ENCODE measurements around the gene RNF31. TPM values are rescaled to one million over a fixed set of nuclear protein-coding genes. Genes with fewer than 3 reads are reported as not detected.

The RNF31 gene
- polyA plus RNA-seq, 2 of the 4 experiments (the other 2 are of a cell fraction) = 5.7 to 20.8 TPM

- Histone ChIP-seq H3K4me2 (no peak overlapping the region), H3K4me1 (no peaks in the 10 kb centered on the region; the same call in 2 of the 3 replicates), H3K4me3 (no peak overlapping the region), H3K9me3 (no peaks in the 10 kb centered on the region), H3K27ac (no peak overlapping the region)
- ATAC-seq (no peak), FAIRE-seq (no peak), DNase-seq (ENCODE audit: low read depth in 1 of 2, low spot score in 1 of 2) (no peak)
- CTCF ChIA-PET = interaction anchor here (3.1 to 13.3 kb wide), 4 partner anchors 4 to 40 kb away, joined by 11 to 244 read pairs (median 225); partner anchors contain the start of genes DCAF11, NRL and PCK2
- POLR2A ChIA-PET = interaction anchor here (5.6 kb wide), 1 partner anchor 13 kb away, joined by 26 read pairs; the partner anchor contains the start of genes DCAF11 and NRL
- 90% methylated on average over 3 of the region's 3 CpGs for WGBS (ENCODE audit: missing lambda C conversion rate)
- no peak for TF ChIP-seq HES2 (IDR thresholded peaks at IDR 0.05)
- no peak for TF ChIP-seq HOXB13 (CRISPR knock-in tag; IDR thresholded peaks at IDR 0.05; ENCODE audit: low read depth)
- TF ChIP-seq SREBF2 (IDR thresholded peaks at IDR 0.05) = no peak
- TF ChIP-seq FOXS1 (CRISPR knock-in tag; IDR thresholded peaks at IDR 0.05) = no peak
- TF ChIP-seq JUNB (IDR thresholded peaks at IDR 0.05) = no peak
- no peak for TF ChIP-seq FOSL2 (IDR thresholded peaks at IDR 0.05)
- TF ChIP-seq FOSL2 (CRISPR knock-in tag; IDR thresholded peaks at IDR 0.05) = no peak
- no peak for TF ChIP-seq PBX3 (IDR thresholded peaks at IDR 0.05)
- no peak for TF ChIP-seq FOSB (CRISPR knock-in tag; IDR thresholded peaks at IDR 0.05)
- TF ChIP-seq EP300 (IDR thresholded peaks at IDR 0.05) = no peak
- TF ChIP-seq CTCF (IDR thresholded peaks at IDR 0.05) = no peak
- TF ChIP-seq EHF (CRISPR knock-in tag; IDR thresholded peaks at IDR 0.05) = no peak
- TF ChIP-seq CHD2 (IDR thresholded peaks at IDR 0.05; ENCODE audit: low read length, partially characterized antibody) = no peak
- no peak for TF ChIP-seq CBX8 (IDR thresholded peaks at IDR 0.05)
- TF ChIP-seq KDM1A (IDR thresholded peaks at IDR 0.05; ENCODE audit: low read depth) = no peak
- TF ChIP-seq CHD4 (IDR thresholded peaks at IDR 0.05; ENCODE audit: borderline replicate concordance) = no peak
- no peak for TF ChIP-seq HOXB5 (CRISPR knock-in tag; IDR thresholded peaks at IDR 0.05)
- TF ChIP-seq BHLHE40 (IDR thresholded peaks at IDR 0.05; ENCODE audit: low read depth, low read length) = no peak
- no peak for TF ChIP-seq ZNF302 (CRISPR knock-in tag; IDR thresholded peaks at IDR 0.05)
Measured at GRCh38 chr14:24100982-24101494, 46.3 kb upstream of the RNF31 start.

- Histone ChIP-seq H3K9me3 (no peaks in the 10 kb centered on the region), H3K27ac (no peak overlapping the region), H3K4me3 (no peak overlapping the region), H3K4me2 (no peak overlapping the region), H3K4me1 (no peaks in the 10 kb centered on the region)
- 86% methylated on average over 7 of the region's 7 CpGs for whole genome bisulfite sequencing (ENCODE audit: missing lambda C conversion rate)
- no peak for FAIRE-seq
- DNase-seq (ENCODE audit: low read depth in 1 of 2, low spot score in 1 of 2) = no peak
- no peak for ATAC-seq
- ChIA-PET CTCF (interaction anchor here (1.2 to 13.3 kb wide), 6 partner anchors 7 to 58 kb away, joined by 3 to 244 read pairs (median 8); partner anchors contain the start of genes DCAF11, IRF9, NRL and PCK2), POLR2A (interaction anchor here (1.8 to 5.6 kb wide), 2 partner anchors 8 to 12 kb away, joined by 7 to 26 read pairs; partner anchors contain the start of genes DCAF11, NRL and PCK2)
- TF ChIP-seq HEYL (CRISPR knock-in tag; IDR thresholded peaks at IDR 0.05) = no peak
- no peak for TF ChIP-seq ZFP36 (IDR thresholded peaks at IDR 0.05; ENCODE audit: borderline replicate concordance, partially characterized antibody)
- no peak for TF ChIP-seq EHF (CRISPR knock-in tag; IDR thresholded peaks at IDR 0.05)
- no peak for TF ChIP-seq HES2 (IDR thresholded peaks at IDR 0.05)
- TF ChIP-seq NR3C1 (IDR thresholded peaks at IDR 0.05) = no peak
- TF ChIP-seq BCL3 (IDR thresholded peaks at IDR 0.05) = no peak
- TF ChIP-seq CBX2 (IDR thresholded peaks at IDR 0.05; ENCODE audit: borderline replicate concordance, low read depth) = no peak
- no peak for TF ChIP-seq RARB (CRISPR knock-in tag; IDR thresholded peaks at IDR 0.05)
- no peak for TF ChIP-seq HMGXB4 (CRISPR knock-in tag; IDR thresholded peaks at IDR 0.05; ENCODE audit: borderline replicate concordance)
- TF ChIP-seq PHF8 (IDR thresholded peaks at IDR 0.05; ENCODE audit: borderline replicate concordance, low read depth) = no peak
- TF ChIP-seq NPAS2 (CRISPR knock-in tag; IDR thresholded peaks at IDR 0.05; ENCODE audit: borderline replicate concordance) = no peak
- TF ChIP-seq ELK1 (IDR thresholded peaks at IDR 0.05; ENCODE audit: low read depth, low read length) = no peak
Measured at GRCh38 chr14:24102357-24103048, 44.8 kb upstream of the RNF31 start.
